ENCODE results near the gene UBE2D2. TPM values are rescaled to one million over a fixed set of nuclear protein-coding genes. Genes with fewer than 3 reads are reported as not detected.

The UBE2D2 gene
- total RNA-seq, 2 experiments from 2014 or later = 221 to 243 TPM

DNA sequence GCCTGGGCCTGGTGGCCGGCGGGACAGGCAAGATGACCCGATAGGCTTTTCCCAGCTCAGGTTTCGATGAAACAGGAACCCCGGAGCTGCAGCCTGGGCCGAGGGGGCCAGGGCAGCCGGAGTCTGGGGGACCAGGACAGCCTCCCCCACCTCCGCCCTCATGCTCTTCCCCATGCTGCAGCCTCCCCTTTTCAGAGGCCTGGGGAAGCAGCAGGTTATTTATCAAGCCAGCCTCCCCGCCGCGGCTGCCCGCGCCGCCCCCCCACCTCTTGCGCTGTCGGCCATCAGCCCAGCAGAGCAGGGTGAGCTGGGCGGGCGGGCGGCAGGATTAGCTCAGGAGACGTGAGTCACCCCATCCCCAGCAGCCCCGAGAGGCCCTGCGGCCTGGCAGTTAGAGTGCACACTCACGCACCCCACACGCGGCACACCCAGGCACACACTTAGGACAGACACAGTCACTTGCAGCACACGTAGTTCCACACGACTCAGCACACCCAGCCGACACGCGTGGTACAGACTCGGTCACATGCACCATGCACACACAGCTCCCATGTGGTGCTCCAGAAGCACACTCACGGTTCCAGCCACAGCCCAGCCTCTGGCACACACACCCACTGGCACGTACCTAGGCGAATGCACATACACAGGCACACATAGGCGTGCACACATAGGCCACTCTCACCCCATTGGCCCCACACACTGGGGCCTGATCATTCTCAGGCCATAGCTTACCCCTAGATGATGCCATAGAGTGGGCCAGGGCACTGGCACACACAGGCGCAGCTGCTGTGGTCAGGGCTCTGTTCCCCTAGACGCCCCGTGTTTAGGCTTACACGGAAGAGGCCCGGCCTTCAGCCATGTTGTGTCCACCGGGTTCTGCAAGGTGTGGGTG is 100.0 kb downstream of the UBE2D2 start:
- intact Hi-C loops (cut with micrococcal nuclease) = no loop called here
- Mint-ChIP-seq H3K27me3 (ENCODE audit: low read depth) (peaks cover 8% of the 10 kb centered on the region), H3K9me3 (no peaks in the 10 kb centered on the region), H3K27ac (no peak overlapping the region), H3K4me3 (no peak overlapping the region), H3K36me3 (ENCODE audit: low read depth) (no peaks in the 10 kb centered on the region), H3K4me1 (ENCODE audit: low read depth) (peaks cover 3% of the 10 kb centered on the region)
- no peak for DNase-seq
- CTCF ChIA-PET = interaction anchor here (0.8 to 1.2 kb wide), 2 partner anchors 104 to 308 kb away, joined by 3 read pairs; no protein-coding TSS in a partner anchor

DNA sequence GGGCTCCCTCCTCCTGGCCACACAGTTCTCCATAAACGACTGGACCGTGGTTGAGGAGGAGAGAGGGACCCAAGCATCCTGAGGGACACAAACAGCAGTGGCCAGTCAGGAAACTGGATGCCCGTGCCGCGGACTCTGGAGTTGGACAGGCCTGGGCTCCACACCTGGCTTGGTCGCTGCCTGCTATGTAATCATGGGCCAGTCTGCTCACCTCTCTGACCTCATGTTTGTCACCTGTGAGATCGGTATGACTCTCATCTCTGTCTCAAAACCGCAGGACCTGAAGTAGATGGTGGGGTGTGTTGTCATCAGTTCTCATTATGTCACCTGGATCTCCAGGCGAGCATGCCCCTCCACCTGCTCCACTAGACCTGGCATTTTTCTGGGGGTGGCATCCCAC is 101.5 kb downstream of the UBE2D2 start:
- Mint-ChIP-seq H3K4me3 (no peak overlapping the region), H3K9me3 (no peaks in the 10 kb centered on the region), H3K27ac (no peak overlapping the region), H3K27me3 (ENCODE audit: low read depth) (peaks cover 8% of the 10 kb centered on the region), H3K36me3 (ENCODE audit: low read depth) (no peaks in the 10 kb centered on the region), H3K4me1 (ENCODE audit: low read depth) (peaks cover 9% of the 10 kb centered on the region)
- no peak for DNase-seq
- CTCF ChIA-PET = no interaction called here
- intact Hi-C loops (cut with micrococcal nuclease) = no loop called here

DNA sequence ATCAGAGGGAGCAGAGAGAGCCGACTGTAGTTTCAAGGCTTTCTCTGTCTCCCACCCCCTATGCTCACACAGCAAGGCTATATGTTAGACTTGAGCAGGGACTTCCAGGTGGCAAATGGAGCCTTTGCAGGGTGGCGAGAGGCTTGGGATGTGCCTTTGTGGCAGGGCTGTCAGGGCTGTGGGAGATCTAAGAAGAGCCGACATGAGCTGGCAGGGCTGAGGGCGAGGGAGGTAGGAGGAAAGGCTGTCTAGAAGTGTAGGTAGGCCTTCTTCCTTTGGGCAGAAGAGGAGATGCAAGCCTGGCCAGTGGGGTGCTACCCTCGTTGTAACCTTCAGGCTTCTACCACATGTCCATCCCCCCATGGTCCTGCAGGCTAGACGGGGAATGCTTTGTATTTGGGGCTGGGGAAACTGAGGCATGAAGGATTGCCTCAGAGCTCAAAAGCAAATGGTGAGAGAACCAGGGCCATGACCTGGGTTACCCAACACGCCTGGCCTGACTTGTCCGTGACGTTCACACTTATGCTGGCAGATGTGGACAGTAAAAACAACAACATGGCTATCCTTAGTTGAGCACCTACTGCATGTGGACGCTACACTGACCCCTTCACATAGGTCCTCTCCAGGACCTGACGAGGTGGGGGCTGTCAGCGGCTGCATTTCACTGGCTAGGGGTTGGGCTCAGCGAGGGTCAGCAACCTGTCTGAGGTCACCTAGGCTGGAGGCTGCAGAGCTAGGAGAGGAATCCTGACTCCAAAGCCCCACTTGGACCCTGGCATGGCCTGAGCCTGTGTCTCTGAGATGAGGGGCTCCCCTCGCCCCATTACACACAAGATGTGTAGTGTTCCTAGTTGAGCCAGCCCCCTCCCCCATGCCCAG is 102.3 kb downstream of the UBE2D2 start:
- H3K4me3 Mint-ChIP-seq = no peak overlapping the region
- CTCF ChIA-PET = interaction anchor here (0.5 to 1.1 kb wide), 2 partner anchors 16 to 31 kb away, joined by 3 read pairs; no protein-coding TSS in a partner anchor
- H3K4me1 Mint-ChIP-seq (ENCODE audit: low read depth) = peaks cover 8% of the 10 kb centered on the region
- H3K9me3 Mint-ChIP-seq = no peaks in the 10 kb centered on the region
- no peak overlapping the region for H3K27ac Mint-ChIP-seq
- H3K36me3 Mint-ChIP-seq (ENCODE audit: low read depth) = no peaks in the 10 kb centered on the region
- H3K27me3 Mint-ChIP-seq (ENCODE audit: low read depth) = peaks cover 6% of the 10 kb centered on the region
- no peak for DNase-seq
- intact Hi-C loops (cut with micrococcal nuclease) = no loop called here

DNA sequence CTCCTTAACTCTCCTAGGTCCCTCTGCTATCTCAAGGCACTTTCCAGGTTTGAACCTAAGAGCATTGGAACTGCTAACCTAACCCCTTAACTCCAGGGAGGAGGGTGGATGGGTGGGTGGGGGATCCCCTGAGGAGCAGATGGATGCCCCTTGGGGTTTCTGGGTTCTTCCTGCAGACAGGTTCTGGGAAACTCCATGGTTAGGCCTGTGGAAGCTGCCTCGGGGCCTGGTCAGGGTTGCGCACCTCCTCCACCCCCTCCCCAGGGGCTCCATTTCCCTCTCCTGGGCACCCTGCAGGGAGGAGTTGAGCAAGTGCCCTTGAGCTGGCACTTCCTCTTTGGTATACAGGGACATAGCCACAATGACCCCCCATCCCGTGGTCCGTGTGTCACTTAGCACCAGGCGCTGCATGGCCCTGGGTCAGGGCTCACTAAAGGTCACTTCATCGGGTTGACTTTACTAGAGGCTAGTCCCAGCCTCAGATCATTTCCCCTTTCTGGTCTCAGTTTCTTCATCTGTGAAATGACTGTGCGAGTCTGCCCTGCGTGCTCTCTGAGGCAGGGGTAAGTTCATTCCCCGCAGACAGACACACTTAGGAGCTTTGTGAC is 103.1 kb downstream of the UBE2D2 start:
- no peak for DNase-seq
- intact Hi-C loops (cut with micrococcal nuclease) = no loop called here
- CTCF ChIA-PET = interaction anchor here (1.0 to 1.1 kb wide), 2 partner anchors 16 to 31 kb away, joined by 3 read pairs; no protein-coding TSS in a partner anchor
- H3K4me1 Mint-ChIP-seq (ENCODE audit: low read depth) = peaks cover 15% of the 10 kb centered on the region
- H3K9me3 Mint-ChIP-seq = no peaks in the 10 kb centered on the region
- no peak overlapping the region for H3K4me3 Mint-ChIP-seq
- no peaks in the 10 kb centered on the region for H3K36me3 Mint-ChIP-seq (ENCODE audit: low read depth)
- no peak overlapping the region for H3K27ac Mint-ChIP-seq
- peaks cover 4% of the 10 kb centered on the region for H3K27me3 Mint-ChIP-seq (ENCODE audit: low read depth)

DNA sequence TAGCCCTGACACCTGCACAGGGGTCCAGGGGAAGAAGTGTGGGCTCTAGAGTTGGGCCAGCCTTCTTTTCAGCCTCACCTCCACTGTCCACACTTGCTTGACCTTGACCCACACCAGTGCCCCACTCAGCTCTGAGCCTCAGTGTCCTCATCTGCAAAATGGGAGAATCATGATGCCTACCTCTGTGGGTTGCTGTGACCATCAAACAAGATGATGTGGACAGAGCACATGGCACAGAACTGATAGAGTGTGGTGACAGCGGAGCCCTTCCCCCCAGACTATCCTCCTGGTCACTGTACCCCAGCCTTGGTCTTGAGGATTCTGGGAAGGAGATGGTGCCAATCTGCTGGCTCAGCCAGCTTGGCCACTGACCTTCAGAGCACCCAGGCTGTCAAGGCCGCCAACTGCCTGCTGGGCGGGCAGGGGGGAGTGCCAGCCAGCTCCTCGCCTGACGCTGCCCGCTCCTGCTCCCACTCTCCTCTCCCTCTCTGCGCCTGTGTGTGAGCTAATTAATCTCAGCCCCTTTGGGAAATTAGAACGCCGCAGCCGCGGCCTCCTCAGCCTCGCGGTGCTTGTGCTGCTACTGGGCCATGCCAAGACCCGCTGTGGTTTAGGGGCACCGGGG is 103.7 kb downstream of the UBE2D2 start:
- H3K27me3 Mint-ChIP-seq (ENCODE audit: low read depth) = peaks cover 9% of the 10 kb centered on the region
- no peak overlapping the region for H3K27ac Mint-ChIP-seq

DNA sequence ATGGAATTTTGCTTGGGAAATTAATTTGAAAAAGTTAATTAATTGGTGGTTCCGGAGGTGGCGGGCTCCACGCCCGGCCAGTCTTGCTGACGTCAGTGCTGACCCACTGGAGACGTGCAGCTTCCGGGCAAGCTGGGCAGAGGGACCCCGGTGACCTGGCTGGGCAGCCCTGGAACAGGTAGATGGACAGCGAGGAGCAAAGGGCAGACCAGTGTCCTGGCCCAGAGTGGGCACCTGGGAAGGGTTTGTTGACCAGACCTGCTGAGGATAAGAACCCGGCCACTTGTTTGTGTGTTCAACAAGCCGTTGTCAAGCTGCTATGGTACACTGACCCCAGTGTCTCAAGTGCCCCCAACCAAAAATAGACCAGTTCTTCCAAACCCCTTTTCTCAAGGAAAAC is 104.5 kb downstream of the UBE2D2 start:
- no peak overlapping the region for H3K4me3 Mint-ChIP-seq
- peaks cover 12% of the 10 kb centered on the region for H3K27me3 Mint-ChIP-seq (ENCODE audit: low read depth)
- H3K4me1 Mint-ChIP-seq (ENCODE audit: low read depth) = peaks cover 27% of the 10 kb centered on the region
- CTCF ChIA-PET = no interaction called here
- no peaks in the 10 kb centered on the region for H3K9me3 Mint-ChIP-seq
- H3K27ac Mint-ChIP-seq = no peak overlapping the region
- DNase-seq = no peak
- no peaks in the 10 kb centered on the region for H3K36me3 Mint-ChIP-seq (ENCODE audit: low read depth)
- intact Hi-C loops (cut with micrococcal nuclease) = no loop called here

More for the DNA sequence above, 103.7 kb downstream of the UBE2D2 start:
- Mint-ChIP-seq H3K9me3 (no peaks in the 10 kb centered on the region), H3K36me3 (ENCODE audit: low read depth) (no peaks in the 10 kb centered on the region), H3K4me1 (ENCODE audit: low read depth) (peaks cover 20% of the 10 kb centered on the region), H3K4me3 (no peak overlapping the region)
- no peak for DNase-seq
- CTCF ChIA-PET = interaction anchor here (1.0 kb wide), 1 partner anchor 31 kb away, joined by 3 read pairs; no protein-coding TSS in a partner anchor
- intact Hi-C loops (cut with micrococcal nuclease) = no loop called here

DNA sequence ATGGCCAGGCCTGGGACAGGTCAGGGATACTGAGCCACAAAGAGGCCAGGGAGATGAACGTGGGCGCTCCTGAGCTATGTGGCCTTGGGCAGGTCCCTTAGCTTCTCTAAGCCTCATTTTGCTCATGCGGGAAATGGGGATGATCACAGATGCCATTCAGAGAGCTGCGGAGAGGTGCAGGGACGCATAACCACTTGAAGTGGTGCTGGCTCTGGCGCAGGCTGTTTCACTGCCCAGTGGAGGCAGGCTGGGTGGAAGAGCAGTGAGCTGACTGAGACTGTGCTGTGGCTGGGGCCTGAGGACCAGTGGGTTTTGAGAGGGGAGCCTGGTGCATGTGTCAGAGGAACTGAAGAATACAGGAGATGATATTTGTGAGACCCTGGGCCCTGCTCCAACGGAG is 105.4 kb downstream of the UBE2D2 start:
- no peak for DNase-seq
- Mint-ChIP-seq H3K36me3 (ENCODE audit: low read depth) (no peaks in the 10 kb centered on the region), H3K9me3 (no peaks in the 10 kb centered on the region), H3K4me3 (no peak overlapping the region), H3K27me3 (ENCODE audit: low read depth) (peaks cover 12% of the 10 kb centered on the region), H3K4me1 (ENCODE audit: low read depth) (peaks cover 28% of the 10 kb centered on the region), H3K27ac (no peak overlapping the region)
- intact Hi-C loops (cut with micrococcal nuclease) = no loop called here
- CTCF ChIA-PET = interaction anchor here (1.7 kb wide), 1 partner anchor 26 kb away, joined by 3 read pairs; no protein-coding TSS in a partner anchor

DNA sequence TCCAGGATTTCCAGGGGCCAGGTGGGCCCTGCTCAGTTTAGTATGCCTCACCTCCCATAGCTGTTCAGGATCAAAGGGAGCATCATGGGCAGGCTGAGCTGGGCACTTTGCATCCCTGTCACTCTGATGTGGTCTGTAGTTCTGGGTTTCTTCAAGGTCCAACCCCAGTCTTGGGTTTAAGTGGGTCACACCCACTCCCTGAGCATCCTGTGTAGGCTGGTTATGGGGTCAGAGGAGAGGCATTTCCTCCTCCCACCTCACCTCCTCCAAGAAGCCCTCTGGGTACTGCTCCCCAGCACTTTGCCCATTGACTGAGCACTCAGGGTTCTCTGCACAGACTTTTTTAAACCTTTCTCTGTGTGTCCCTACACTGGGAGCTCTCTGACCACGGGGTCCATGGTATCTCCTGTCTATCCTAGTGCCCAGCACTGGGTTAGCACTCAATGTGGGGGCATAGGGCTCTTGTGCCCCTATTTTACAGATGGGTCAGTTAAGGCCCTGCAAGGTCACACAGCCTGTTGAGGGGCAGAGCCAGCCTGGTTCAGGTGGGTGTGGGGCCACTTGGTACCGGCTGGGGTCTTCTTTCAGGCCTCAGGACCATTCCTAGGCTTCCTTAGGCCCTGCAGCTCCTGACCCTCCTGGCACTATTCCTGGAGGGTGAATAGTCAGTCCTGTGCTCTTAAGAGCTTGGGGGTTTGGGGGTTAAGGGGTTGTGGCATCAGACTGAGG is 106.0 kb downstream of the UBE2D2 start:
- Mint-ChIP-seq H3K4me3 (no peak overlapping the region), H3K27ac (no peak overlapping the region), H3K9me3 (no peaks in the 10 kb centered on the region), H3K4me1 (ENCODE audit: low read depth) (peaks cover 28% of the 10 kb centered on the region), H3K36me3 (ENCODE audit: low read depth) (no peaks in the 10 kb centered on the region), H3K27me3 (ENCODE audit: low read depth) (peaks cover 12% of the 10 kb centered on the region)
- DNase-seq = no peak
- CTCF ChIA-PET = interaction anchor here (0.6 to 1.7 kb wide), 3 partner anchors 25 to 167 kb away, joined by 3 read pairs; no protein-coding TSS in a partner anchor
- intact Hi-C loops (cut with micrococcal nuclease) = loop anchor here (1.0 kb wide), 1 partner anchor 31 kb away; no protein-coding TSS in a partner anchor

DNA sequence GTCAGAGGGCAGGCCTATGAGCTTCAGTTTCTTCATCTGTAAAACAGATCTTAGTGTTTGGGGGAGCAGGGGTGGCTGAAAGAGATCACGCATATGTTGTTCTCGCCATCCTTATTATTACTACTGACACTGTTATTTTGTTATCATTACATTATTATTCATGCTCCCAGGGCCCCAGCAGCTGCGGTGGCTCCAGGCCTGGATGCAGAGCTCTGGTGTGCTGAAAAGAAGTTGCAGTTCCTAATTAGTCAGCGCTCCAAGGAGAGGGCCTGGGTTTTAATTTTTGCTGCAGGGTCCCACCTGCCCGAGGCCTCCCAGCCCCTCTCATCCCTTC is 106.6 kb downstream of the UBE2D2 start:
- DNase-seq = no peak
- no peaks in the 10 kb centered on the region for H3K9me3 Mint-ChIP-seq
- CTCF ChIA-PET = interaction anchor here (0.6 to 1.7 kb wide), 3 partner anchors 25 to 167 kb away, joined by 3 read pairs; no protein-coding TSS in a partner anchor
- no peak overlapping the region for H3K4me3 Mint-ChIP-seq
- intact Hi-C loops (cut with micrococcal nuclease) = loop anchor here (1.0 kb wide), 1 partner anchor 31 kb away; no protein-coding TSS in a partner anchor
- H3K4me1 Mint-ChIP-seq (ENCODE audit: low read depth) = peaks cover 28% of the 10 kb centered on the region
- H3K36me3 Mint-ChIP-seq (ENCODE audit: low read depth) = no peaks in the 10 kb centered on the region
- H3K27ac Mint-ChIP-seq = no peak overlapping the region
- peaks cover 12% of the 10 kb centered on the region for H3K27me3 Mint-ChIP-seq (ENCODE audit: low read depth)

DNA sequence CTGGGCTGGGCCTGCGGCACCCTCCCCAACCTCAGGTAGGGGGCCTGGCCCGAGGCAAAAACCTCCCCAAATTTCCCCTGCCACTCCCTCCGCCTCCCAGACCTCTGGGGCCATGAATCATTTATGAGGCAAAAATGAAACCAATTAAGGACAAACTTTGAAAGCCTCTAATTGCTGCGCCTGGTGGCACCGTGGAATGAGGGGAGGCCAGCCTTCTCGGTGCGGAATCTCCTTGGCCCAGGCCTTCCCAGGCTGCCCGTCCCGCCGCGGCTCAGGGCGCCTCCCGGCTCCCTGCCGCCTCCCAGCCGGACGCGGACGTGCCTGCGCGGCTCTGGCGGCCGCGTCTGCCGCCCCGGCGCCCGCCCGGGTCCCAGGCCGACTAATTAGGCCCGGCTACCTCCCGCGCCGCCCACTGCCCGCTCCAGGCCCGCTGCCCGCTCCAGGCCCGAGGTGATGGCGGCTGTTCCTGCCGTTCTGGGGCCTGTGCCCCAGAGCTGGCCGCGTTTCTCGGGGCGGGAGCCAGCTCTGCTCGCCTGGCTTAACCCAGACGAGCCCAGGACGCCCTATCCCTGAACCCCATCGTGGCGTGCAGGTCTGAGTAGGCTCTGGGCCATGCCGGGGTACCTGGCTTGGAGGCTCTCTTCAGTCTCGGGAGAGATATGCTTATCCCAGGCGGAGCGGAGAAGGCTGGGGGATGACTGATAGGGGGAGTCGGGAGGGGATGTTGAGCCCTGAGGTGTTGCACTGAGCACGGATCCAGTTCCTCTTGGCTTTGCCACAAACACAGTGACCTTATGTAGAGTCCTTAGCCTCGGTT is 107.1 kb downstream of the UBE2D2 start:
- Mint-ChIP-seq H3K4me1 (ENCODE audit: low read depth) (peaks cover 28% of the 10 kb centered on the region), H3K27me3 (ENCODE audit: low read depth) (peaks cover 12% of the 10 kb centered on the region), H3K36me3 (ENCODE audit: low read depth) (no peaks in the 10 kb centered on the region), H3K27ac (no peak overlapping the region), H3K4me3 (peak overlapping the region; percentile 60), H3K9me3 (no peaks in the 10 kb centered on the region)
- DNase-seq = peak; percentile 55
- intact Hi-C loops (cut with micrococcal nuclease) = no loop called here
- CTCF ChIA-PET = interaction anchor here (0.7 to 1.4 kb wide), 2 partner anchors 107 to 154 kb away, joined by 3 read pairs; no protein-coding TSS in a partner anchor

All from activated naive CD4-positive, alpha-beta T cell treated with anti-CD3 and anti-CD28 coated beads for 36 hours (primary cell).